K562 (cell line): ENCODE measurements around the gene GRIN1. TPM values are rescaled to one million over a fixed set of nuclear protein-coding genes. Genes with fewer than 3 reads are reported as not detected.

ENCODE experiments used
- ATAC-seq: fragments of 200-7000 bp; cut with Tn5 transposase; 3 replicates; pipeline ENCODE4 v1.9.1; 2020; ENCODE audit warnings: moderate library complexity
- BruUV-seq: library from RNA; stranded (reverse); fragments of 400-500 nt; replicated peaks from 2 replicates; lab custom pipeline; 2021; lab: Mats Ljungman, UMichigan
- CTCF ChIA-PET: fragments of 300-600 bp; formaldehyde crosslinking; extraction: SDS; loops from one replicate; lab custom pipeline; 2021; ENCODE audit warnings: low intra/inter-chr PET ratio; lab: Yijun Ruan, JAX
- POLR2A ChIA-PET: fragments of 300-600, 350-650 bp; sonication (Branson Sonifier 250); formaldehyde crosslinking; extraction: SDS; loops from one replicate; lab custom pipeline; 2021; ENCODE audit warnings: antibody characterized with exemption, inconsistent platforms; lab: Yijun Ruan, JAX
- DNase-seq, 4 experiments: peaks; one replicate each; pipeline versions ENCODE4 v3.0.0 to v3.0.0-alpha.2; 2011 to 2018; ENCODE audit warnings: low spot score in 3 of 4, mixed read lengths in 3 of 4; ENCODE audit errors: extremely low read depth in 1 of 4
- FAIRE-seq: peaks from 2 replicates; lab custom pipeline; 2011; peaks lifted over from hg19 to GRCh38; lab: Jason Lieb, UNC
- H2AFZ ChIP-seq: 2 replicates; pipeline ENCODE4 v1.6.0; 2011; ENCODE audit warnings: low read depth, low read length, control low read depth, inconsistent platforms
- H3K27ac ChIP-seq: fragments of 200-600 bp; 3 replicates; pipeline ENCODE4 v1.8.0; 2011; ENCODE audit warnings: low read depth, mild to moderate bottlenecking, control low read depth, inconsistent platforms, low read length, moderate library complexity, mixed read lengths; ENCODE audit errors: extremely low read depth
- H3K27me3 ChIP-seq, 2 experiments: fragments of 300-600 bp in 1 of 2; 2 replicates in 1 of 2; 3 replicates in 1 of 2; pipeline versions ENCODE4 v1.6.0 to v1.8.0; 2011; ENCODE audit warnings: inconsistent platforms in 2 of 2, low read length in 2 of 2, mild to moderate bottlenecking in 1 of 2, mixed read lengths in 1 of 2, moderate library complexity in 1 of 2; ENCODE audit not compliant: control insufficient read depth in 2 of 2, insufficient read depth in 2 of 2
- H3K36me3 ChIP-seq: fragments of 300-600 bp; 3 replicates; pipeline ENCODE4 v1.8.0; 2011; ENCODE audit warnings: mild to moderate bottlenecking, low read length, inconsistent platforms; ENCODE audit not compliant: control insufficient read depth, insufficient read depth
- H3K4me1 ChIP-seq, 2 experiments: fragments of 200-600 bp in 1 of 2; replicated peaks in 1 of 2; 2 replicates in 1 of 2; 3 replicates in 1 of 2; pipeline versions ENCODE4 v1.5.1 to v1.8.0; 2011; ENCODE audit warnings: inconsistent platforms in 2 of 2, low read length in 2 of 2, mild to moderate bottlenecking in 1 of 2, mixed read lengths in 1 of 2, moderate library complexity in 1 of 2; ENCODE audit not compliant: control insufficient read depth in 2 of 2, insufficient read depth in 2 of 2
- H3K4me2 ChIP-seq: 2 replicates; pipeline ENCODE4 v1.6.1; 2011; ENCODE audit warnings: low read length, control low read depth, inconsistent platforms, mixed read lengths; ENCODE audit not compliant: insufficient read depth
- H3K4me3 ChIP-seq: fragments of 200-600 bp; sonication (generic), shearing (Covaris generic); 2 replicates; pipeline ENCODE4 v1.5.1; 2016; ENCODE audit warnings: control low read depth, inconsistent platforms
- H3K79me2 ChIP-seq: fragments of 200-600 bp; 3 replicates; pipeline ENCODE4 v1.8.0; 2011; ENCODE audit warnings: low read length, inconsistent platforms; ENCODE audit not compliant: control insufficient read depth, insufficient read depth
- H3K9ac ChIP-seq, 2 experiments: 2 replicates each; pipeline versions ENCODE4 v1.6.0 to v1.6.1; 2011; ENCODE audit warnings: low read depth in 2 of 2, low read length in 2 of 2, control low read depth in 1 of 2, inconsistent platforms in 1 of 2, mild to moderate bottlenecking in 1 of 2, mixed read lengths in 1 of 2; ENCODE audit not compliant: insufficient read depth in 1 of 2
- H3K9me1 ChIP-seq: one replicate; pipeline ENCODE4 v1.6.0; 2011; ENCODE audit warnings: inconsistent platforms, mild to moderate bottlenecking, low read length, moderate library complexity; ENCODE audit not compliant: control insufficient read depth, insufficient read depth
- H3K9me3 ChIP-seq: replicated peaks from 2 replicates; pipeline ENCODE4 v1.5.1; 2011; ENCODE audit warnings: low read depth, low read length, inconsistent platforms; ENCODE audit not compliant: control insufficient read depth, insufficient read depth
- H4K20me1 ChIP-seq: replicated peaks from 2 replicates; pipeline ENCODE4 v1.6.1; 2011; ENCODE audit warnings: low read length, inconsistent platforms, mixed read lengths; ENCODE audit not compliant: control insufficient read depth, insufficient read depth
- ETV5 ChIP-seq: sonication (generic); formaldehyde crosslinking; IDR thresholded peaks from 2 replicates; pipeline ENCODE4 v1.4.0; 2020; ENCODE audit warnings: low read depth, mild to moderate bottlenecking, missing genetic modification reagents
- MEF2A ChIP-seq: IDR thresholded peaks from 2 replicates; pipeline ENCODE4 v1.6.1; 2011; ENCODE audit warnings: low read depth, mild to moderate bottlenecking, low read length, moderate library complexity; ENCODE audit not compliant: control insufficient read depth
- NFIC ChIP-seq: fragments of 450-650 bp; IDR thresholded peaks from 2 replicates; pipeline ENCODE4 v1.6.1; 2017; ENCODE audit warnings: mild to moderate bottlenecking, inconsistent platforms
- POLR3A ChIP-seq: IDR thresholded peaks from 2 replicates; pipeline ENCODE4 v1.6.1; 2011; ENCODE audit warnings: borderline replicate concordance, mild to moderate bottlenecking, moderate library complexity; ENCODE audit not compliant: insufficient read length, insufficient read depth; ENCODE audit errors: extremely low read depth
- PTTG1 ChIP-seq: fragments of 450-650 bp; IDR thresholded peaks from 2 replicates; pipeline ENCODE4 v1.6.1; 2016; ENCODE audit warnings: low read depth, mild to moderate bottlenecking, missing genetic modification characterization, missing compliant biosample characterization
- TAF9B ChIP-seq: fragments of 450-650 bp; IDR thresholded peaks from 2 replicates; pipeline ENCODE4 v1.6.1; 2018; ENCODE audit warnings: mild to moderate bottlenecking; ENCODE audit not compliant: partially characterized antibody
- ZNF263 ChIP-seq: sonication (generic); formaldehyde crosslinking; IDR thresholded peaks from 2 replicates; pipeline ENCODE4 v1.8.0; 2022; ENCODE audit warnings: mild to moderate bottlenecking, missing genetic modification reagents, borderline replicate concordance
- ZNF384 ChIP-seq: IDR thresholded peaks from 2 replicates; pipeline ENCODE4 v1.6.1; 2012; ENCODE audit warnings: low read depth, low read length, improper control_type of control experiment
- ZNF436 ChIP-seq: fragments of 250-450, 450-650 bp; sonication (Bioruptor Pico); formaldehyde crosslinking; IDR thresholded peaks from 2 replicates; pipeline ENCODE4 v1.7.0; 2020; ENCODE audit warnings: mild to moderate bottlenecking
- ZNF518B ChIP-seq: fragments of 250-450 bp; sonication (Bioruptor Pico); IDR thresholded peaks from 2 replicates; pipeline ENCODE4 v1.5.0; 2021; ENCODE audit warnings: mild to moderate bottlenecking, moderate library complexity
- WGBS: fragments of 100-300 bp; shearing (Covaris generic); methylation state at CpG from one replicate; pipeline ENCODE4 v1.1.6; 2016; ENCODE audit warnings: low coverage, mixed read lengths; ENCODE audit not compliant: insufficient coverage; ENCODE audit errors: missing lambda C conversion rate; 5-methylcytosine and 5-hydroxymethylcytosine counted together
- in situ Hi-C: fragments of 300-500 bp; cut with MboI; formaldehyde crosslinking; loops from 4 replicates; pipeline ENCODE4 v1.15.0; 2018; ENCODE audit warnings: inconsistent platforms, mixed read lengths
- intact Hi-C: fragments of 100-400 bp; cut with micrococcal nuclease; formaldehyde crosslinking; loops from 2 replicates; pipeline ENCODE4 v1.14.2; 2022
- polyA plus RNA-seq, 8 experiments: library from polyadenylated mRNA; depleted of rRNA in 4 of 8; stranded (reverse) in 5 of 8; unstranded in 3 of 8; fragments of >200 nt; fragmentation: Nextera tagmentation in 2 of 8; fragmentation: Illumina TruSeq in 1 of 8; extraction: Ambion mirVana in 2 of 8; extraction: Trizol in 1 of 8; gene quantifications; 2 replicates each; pipeline versions ENCODE4 v1.2.1 to v1.2.3, GENCODE V29; 2011 to 2014; ENCODE audit warnings: inconsistent platforms in 1 of 8, missing spikeins in 1 of 8
- total RNA-seq, 7 experiments: library from RNA; depleted of rRNA in 6 of 7; stranded (reverse); fragments of >200 nt in 6 of 7; fragmentation: Illumina TruSeq in 2 of 7; extraction: Trizol in 2 of 7; gene quantifications; 2 replicates each; pipeline versions ENCODE4 v1.2.1 to v1.2.3, GENCODE V29; 2011 to 2021; ENCODE audit warnings: low replicate concordance in 1 of 7

GRIN1 gene
- total and polyA plus RNA-seq, 9 of the 15 experiments (the other 6 are each of a cell fraction or from before 2014, with no cell fraction given), result 0.03 to 0.35 (median 0.16) TPM; not detected in 6

- BruUV-seq, result no TSS peak
- Histone ChIP-seq H3K4me2 (no peak overlapping the region), H3K4me1 (peaks cover 17 to 98% of the 10 kb centered on the region in 2 experiments), H4K20me1 (peaks cover 5% of the 10 kb centered on the region), H3K27me3 (no peaks in the 10 kb centered on the region), H3K79me2 (peaks cover 49% of the 10 kb centered on the region), H3K27ac (no peak overlapping the region), H2AFZ (no peak overlapping the region), H3K9me3 (no peaks in the 10 kb centered on the region), H3K4me3 (no peak overlapping the region), H3K36me3 (peaks cover 35% of the 10 kb centered on the region; the same call in 1 of the 3 replicates), H3K9me1 (no peaks in the 10 kb centered on the region), H3K9ac (peak overlapping the region in 1 of 2 experiments; percentile 57; a peak in 1 of 4 replicates)
- in situ Hi-C loops (no loop called here), intact Hi-C loops (no loop called here)
- TF ChIP-seq ZNF263 (peak; percentile 33; the same call in 1 of the 2 replicates), ZNF384 (no peak)
- ATAC-seq, result no peak
- WGBS, result 78% methylated on average over 6 of the region's 10 CpGs
- DNase-seq, result no peak
- ChIA-PET POLR2A (interaction anchor here (0.6 to 1.6 kb wide), 6 partner anchors 10 to 128 kb away, joined by 3 to 9 read pairs (median 6); partner anchors contain the start of genes RNF208 and TUBB4B), CTCF (no interaction called here)
- FAIRE-seq, result no peak
Measured at GRCh38 chr9:137194909-137195308, 56.0 kb downstream of the GRIN1 start.

GRCh38 chr9:137195525-137196220 is 56.7 kb downstream of the GRIN1 start:
- no peak overlapping the region for H2AFZ ChIP-seq
- intact Hi-C loops, result no loop called here
- no peaks in the 10 kb centered on the region for H3K27me3 ChIP-seq
- peaks cover 5% of the 10 kb centered on the region for H4K20me1 ChIP-seq
- no peak for FAIRE-seq
- H3K9me1 ChIP-seq, result no peaks in the 10 kb centered on the region
- H3K9ac ChIP-seq, result peak overlapping the region in 1 of 2 experiments; percentile 57; a peak in 1 of 4 replicates
- in situ Hi-C loops, result no loop called here
- no peak for ATAC-seq
- no TSS peak for BruUV-seq
- no peak for DNase-seq
- ChIA-PET POLR2A (interaction anchor here (0.8 to 1.6 kb wide), 3 partner anchors 14 to 45 kb away, joined by 3 to 9 read pairs (median 7); partner anchors contain the start of genes RNF208 and TUBB4B), CTCF (no interaction called here)
- 82% methylated on average over 19 of the region's 21 CpGs for WGBS
- no peaks in the 10 kb centered on the region for H3K9me3 ChIP-seq
- H3K27ac ChIP-seq, result no peak overlapping the region
- H3K4me3 ChIP-seq, result no peak overlapping the region
- peaks cover 28% of the 10 kb centered on the region; the same call in 1 of the 3 replicates for H3K36me3 ChIP-seq
- peaks cover 13 to 94% of the 10 kb centered on the region in 2 experiments for H3K4me1 ChIP-seq
- no peak overlapping the region for H3K4me2 ChIP-seq
- H3K79me2 ChIP-seq, result peaks cover 42% of the 10 kb centered on the region
- TF ChIP-seq ETV5 (no peak), PTTG1 (tag) (no peak), POLR3A (no peak), MEF2A (no peak), ZNF518B (no peak), TAF9B (no peak), NFIC (peak; percentile 74), ZNF436 (CRISPR knock-in tag) (no peak)
